HT1080 (cell line): ENCODE measurements around the gene PKHD1. TPM values are rescaled to one million over a fixed set of nuclear protein-coding genes. Genes with fewer than 3 reads are reported as not detected.

Experiments
- DNase-seq: peaks from one replicate; pipeline ENCODE4 v3.0.0-alpha.2; 2015; ENCODE audit warnings: low read depth
- total RNA-seq: library from RNA; depleted of rRNA; stranded (reverse); fragments of >200 nt; shearing (Covaris generic); gene quantifications from 2 replicates; pipeline ENCODE4 v1.2.3, GENCODE V29; 2014

Gene PKHD1
- total RNA-seq, 1 experiment from 2014 or later = not detected

GRCh38 chr6:51704932-51705540, 382.4 kb downstream of the PKHD1 start:
- DNase-seq = no peak

- DNase-seq = no peak
Observed at GRCh38 chr6:51702851-51703250, 384.6 kb downstream of the PKHD1 start.

- no peak for DNase-seq
Observed at GRCh38 chr6:51684603-51685002, 402.8 kb downstream of the PKHD1 start.

GRCh38 chr6:51684038-51684437, 403.4 kb downstream of the PKHD1 start:
- DNase-seq = no peak

- DNase-seq = peak; percentile 0
Observed at GRCh38 chr6:51678905-51679620, 408.4 kb downstream of the PKHD1 start.

GRCh38 chr6:51678274-51678673, 409.1 kb downstream of the PKHD1 start:
- DNase-seq = no peak

GRCh38 chr6:51675922-51676275, 411.5 kb downstream of the PKHD1 start:
- DNase-seq = no peak

- DNase-seq = no peak
Observed at GRCh38 chr6:51675020-51675921, 412.1 kb downstream of the PKHD1 start.

- no peak for DNase-seq
Observed at GRCh38 chr6:51663525-51663924, 423.9 kb downstream of the PKHD1 start.

- DNase-seq = no peak
Observed at GRCh38 chr6:51660767-51661166, 426.6 kb downstream of the PKHD1 start.

- DNase-seq = no peak
Observed at GRCh38 chr6:51657491-51657890, 429.9 kb downstream of the PKHD1 start.

- DNase-seq = no peak
Observed at GRCh38 chr6:51655517-51655916, 431.9 kb downstream of the PKHD1 start.

- no peak for DNase-seq
Observed at GRCh38 chr6:51654647-51655046, 432.8 kb downstream of the PKHD1 start.

GRCh38 chr6:51651132-51651817, 436.1 kb downstream of the PKHD1 start:
- no peak for DNase-seq

GRCh38 chr6:51648774-51649173, 438.6 kb downstream of the PKHD1 start:
- no peak for DNase-seq

GRCh38 chr6:51648236-51648635, 439.2 kb downstream of the PKHD1 start:
- no peak for DNase-seq

- peak; percentile 30 for DNase-seq
Observed at GRCh38 chr6:51644426-51644825, 443.0 kb downstream of the PKHD1 start.

GRCh38 chr6:51640021-51640420, 447.4 kb downstream of the PKHD1 start:
- no peak for DNase-seq

GRCh38 chr6:51633424-51633823, 454.0 kb downstream of the PKHD1 start:
- no peak for DNase-seq

- no peak for DNase-seq
Observed at GRCh38 chr6:51630011-51630410, 457.4 kb downstream of the PKHD1 start.

- DNase-seq = no peak
Observed at GRCh38 chr6:51626391-51626790, 461.0 kb downstream of the PKHD1 start.

GRCh38 chr6:51625566-51625965, 461.8 kb downstream of the PKHD1 start:
- DNase-seq = no peak
